HG02610 (cell line): Measurements from ENCODE around the gene SKI.

Experiments used
- ATAC-seq: cut with Tn5 transposase; IDR thresholded peaks from one replicate; pipeline ENCODE4 v1.9.1; 2021; ENCODE audit warnings: mild to moderate bottlenecking, moderate library complexity; ENCODE audit not compliant: unreplicated experiment

The SKI gene

GRCh38 chr1:2348346-2349325 lies 120.5 kb downstream of the SKI start:
- ATAC-seq, result no peak

DNA sequence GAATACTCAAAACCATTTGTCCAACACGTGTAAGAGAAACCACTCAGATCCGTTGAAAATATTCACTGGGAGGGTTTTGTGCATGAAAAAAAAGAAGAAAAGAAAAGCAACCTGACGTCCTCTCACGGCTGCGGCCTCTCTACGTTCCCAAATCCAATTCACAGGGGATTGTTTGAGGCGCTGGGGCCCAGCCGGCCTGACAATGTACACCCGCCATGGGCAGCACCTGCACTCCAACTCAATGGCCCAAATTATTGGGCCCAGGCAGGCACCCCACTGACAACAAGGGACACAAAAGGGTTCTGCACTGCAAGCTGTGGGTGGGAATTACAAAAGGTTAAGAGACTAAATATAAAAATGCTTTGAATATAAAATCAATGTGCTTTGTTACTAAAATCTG lies 121.7 kb downstream of the SKI start:
- ATAC-seq, result no peak

DNA sequence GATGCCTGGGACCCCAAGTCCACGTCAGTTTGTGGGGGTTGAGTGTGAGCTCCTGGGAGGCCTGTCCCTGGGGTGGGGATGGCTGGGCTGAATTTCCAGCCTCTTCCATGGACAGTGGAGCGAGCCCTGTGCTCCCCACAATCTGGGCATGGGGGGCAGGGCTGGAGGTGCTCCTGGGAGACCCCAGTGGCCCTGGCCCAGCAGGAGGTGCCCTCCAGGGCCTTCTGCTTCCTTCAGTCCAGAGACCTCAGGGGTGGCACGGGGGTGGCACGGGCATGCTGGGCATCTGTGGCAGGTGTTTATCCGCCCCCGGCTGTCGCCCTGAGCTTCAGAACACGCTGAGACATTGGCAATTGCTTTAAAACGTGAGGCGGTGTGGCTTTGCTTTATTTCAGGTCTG lies 122.4 kb downstream of the SKI start:
- ATAC-seq, result no peak

- no peak for ATAC-seq
Observed at GRCh38 chr1:2350911-2351655, 123.0 kb downstream of the SKI start.

- no peak for ATAC-seq
Observed at GRCh38 chr1:2351723-2352122, 123.6 kb downstream of the SKI start.

DNA sequence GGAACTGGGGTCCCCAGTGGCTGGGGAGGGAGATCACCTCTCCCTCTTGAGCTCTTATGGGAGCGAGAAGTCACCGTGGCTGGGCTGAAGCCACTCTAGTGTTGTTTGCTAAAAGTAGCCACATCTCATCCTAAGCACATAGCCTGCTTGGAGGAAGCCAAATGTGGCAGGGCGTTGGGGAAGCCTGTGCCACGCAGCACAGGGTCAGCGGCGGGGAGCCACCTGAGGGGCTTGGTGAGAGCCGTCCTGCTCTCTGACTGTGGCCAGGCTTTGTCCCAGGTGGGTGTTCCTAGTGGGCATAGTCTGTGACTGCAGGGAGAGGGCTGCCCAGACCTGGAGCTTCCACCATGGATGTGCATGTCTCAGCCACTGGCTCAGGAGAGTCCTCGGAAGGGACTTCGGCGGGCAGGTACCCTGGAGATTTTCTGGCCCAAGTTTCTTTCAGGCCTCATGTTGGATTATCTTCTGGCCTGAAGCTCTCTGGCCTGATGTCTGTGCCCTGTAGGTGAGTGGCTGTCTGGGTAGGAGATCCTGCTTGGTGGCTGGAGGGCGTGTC lies 124.3 kb downstream of the SKI start:
- no peak for ATAC-seq

- no peak for ATAC-seq
Observed at GRCh38 chr1:2352897-2353550, 124.9 kb downstream of the SKI start.

DNA sequence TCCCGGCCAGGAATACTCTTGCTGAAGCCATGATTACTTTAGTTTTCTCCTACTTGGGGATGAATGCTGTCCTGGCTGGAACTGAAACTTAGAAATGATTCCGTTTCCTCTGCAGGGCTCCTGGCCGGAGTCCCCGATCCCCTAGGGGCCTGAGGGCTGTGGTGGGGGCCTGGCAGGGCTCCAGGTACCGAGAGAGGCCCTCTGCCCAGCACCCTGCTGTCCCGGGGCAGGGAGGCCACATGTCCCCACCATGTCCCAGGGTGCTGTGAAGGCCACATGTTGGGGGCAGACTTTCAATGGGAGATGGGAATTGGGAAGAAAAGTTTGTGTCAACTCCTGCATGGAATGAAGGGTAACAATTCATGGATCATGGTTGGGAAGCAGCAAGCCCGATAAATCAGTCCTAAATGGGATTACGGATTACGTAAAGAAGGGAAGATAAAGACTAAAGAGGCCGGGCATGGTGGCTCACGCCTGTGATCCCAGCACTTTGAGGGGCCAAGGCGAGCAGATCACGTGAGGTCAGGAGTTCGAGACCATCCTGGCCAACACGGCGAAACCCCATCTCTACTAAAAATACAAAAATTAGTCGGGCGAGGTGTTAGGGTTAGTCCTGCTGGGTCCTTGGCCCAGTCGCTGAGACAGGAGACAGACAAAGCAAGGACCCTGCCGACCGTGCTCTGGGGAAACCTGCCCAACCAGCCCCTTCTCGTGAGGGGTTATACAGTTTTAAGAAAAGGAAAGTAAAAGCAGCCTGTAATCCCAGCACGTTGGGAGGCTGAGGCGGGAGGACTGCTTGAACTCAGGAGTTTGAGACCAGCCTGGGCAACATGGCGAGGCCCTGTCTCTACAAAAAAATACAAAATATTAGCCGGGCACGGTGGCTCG lies 125.7 kb downstream of the SKI start:
- no peak for ATAC-seq

DNA sequence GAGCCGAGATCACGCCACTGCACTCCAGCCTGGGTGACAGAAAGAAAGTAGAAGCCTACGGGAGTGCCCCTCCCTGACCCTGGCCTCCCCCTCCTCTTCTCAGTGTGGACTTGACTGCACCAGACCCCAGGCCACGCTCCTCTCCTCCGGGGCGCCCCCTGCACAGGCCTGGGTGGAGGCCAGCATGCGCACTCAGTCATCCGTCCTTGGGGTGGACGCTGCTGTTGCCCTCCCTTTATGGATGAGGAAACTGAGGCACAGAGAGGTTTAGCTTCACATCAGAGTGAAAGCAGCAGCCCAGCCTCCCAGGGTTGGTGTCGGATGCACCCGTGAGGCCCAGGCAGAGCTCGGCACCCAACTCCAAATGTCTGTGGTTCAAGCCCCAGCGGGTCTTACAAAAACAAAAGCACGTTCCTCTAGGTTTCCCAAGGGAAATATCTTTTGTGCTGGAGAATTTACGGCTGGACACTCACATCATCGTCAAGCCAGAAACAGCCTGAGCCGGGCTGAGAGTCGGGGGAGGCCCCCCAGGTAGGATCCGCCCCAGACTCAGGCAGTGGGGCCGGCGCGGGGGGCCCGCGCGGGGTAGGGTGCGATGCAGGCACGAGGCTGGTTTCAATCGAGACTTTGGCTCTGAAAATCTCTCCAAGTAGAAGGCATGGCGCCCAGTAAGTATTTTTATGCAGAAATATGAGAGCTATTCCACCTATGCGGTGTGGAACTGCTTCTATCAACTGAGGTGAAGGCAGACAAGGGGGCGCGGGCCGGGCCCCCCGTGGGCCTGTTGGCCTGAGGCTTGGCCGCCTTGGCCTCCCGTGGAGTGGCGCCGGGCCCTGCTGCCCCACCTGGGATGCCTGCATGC lies 126.6 kb downstream of the SKI start:
- ATAC-seq, result no peak

GRCh38 chr1:2355373-2356261 lies 127.5 kb downstream of the SKI start:
- ATAC-seq, result no peak

- no peak for ATAC-seq
Observed at GRCh38 chr1:2356401-2356800, 128.3 kb downstream of the SKI start.

DNA sequence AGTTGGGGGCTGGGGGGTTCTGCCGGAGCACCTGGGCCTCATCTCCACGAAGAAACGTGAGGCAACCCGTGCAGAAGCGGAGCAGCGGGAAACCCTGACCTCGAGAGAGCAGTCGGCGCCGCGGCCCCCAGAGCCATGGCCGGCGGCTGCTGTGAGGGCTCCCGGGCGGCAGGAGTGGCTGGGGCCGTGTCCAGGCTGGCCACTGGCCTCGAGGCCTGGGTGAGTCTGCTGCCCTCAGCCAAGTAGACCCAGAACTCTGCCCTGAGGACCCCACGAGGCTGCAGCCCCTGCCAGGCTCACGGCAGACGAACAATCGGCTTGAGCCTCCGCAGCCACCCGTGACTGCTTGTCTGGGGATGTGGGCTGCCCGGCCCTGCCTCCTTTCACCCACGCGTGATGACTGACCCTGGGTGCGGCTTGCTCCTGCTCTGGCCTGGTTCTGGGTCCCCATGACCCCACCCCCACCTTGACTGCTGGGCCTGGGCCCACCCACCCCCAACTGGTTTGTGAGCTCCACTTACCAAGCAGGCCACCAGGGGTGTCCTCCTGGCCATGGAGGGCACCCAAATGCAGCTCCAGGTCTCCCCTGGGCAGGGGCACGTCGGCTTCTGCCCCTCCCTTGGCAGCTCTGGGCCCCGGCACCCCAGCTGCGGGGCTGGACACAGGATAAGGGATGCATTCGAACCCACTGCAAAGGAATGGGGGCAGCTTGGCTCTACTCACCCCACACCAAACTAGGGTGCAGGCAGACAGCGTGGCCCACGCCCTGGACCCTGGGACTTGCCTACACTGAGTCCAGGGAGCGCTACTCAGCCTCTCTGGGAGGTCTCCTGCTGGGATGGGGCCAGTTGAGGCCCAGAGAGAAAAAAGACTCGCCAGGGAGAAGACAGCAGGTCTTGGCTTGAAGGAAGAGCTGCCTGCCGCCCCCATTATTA lies 129.1 kb downstream of the SKI start:
- ATAC-seq, result no peak

DNA sequence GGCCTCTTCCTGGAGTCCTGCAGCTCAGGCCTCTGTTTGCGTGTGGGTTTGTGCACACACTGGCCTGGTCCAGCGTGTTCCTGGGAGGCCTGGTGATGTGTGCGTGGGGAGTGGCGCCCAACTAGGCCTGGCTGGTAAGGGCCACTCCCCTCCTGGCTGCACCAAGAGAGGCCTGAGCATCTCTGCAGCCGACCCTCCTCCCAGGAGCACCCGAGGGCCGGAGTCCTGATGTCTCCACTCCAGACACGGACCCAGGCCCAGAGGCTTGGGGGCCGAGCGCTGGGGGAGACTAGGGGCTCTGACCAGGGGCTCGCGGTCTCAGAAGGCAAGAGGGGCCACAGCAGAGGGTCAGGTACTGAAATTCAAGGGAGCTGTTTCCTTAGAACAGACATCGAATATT lies 130.0 kb downstream of the SKI start:
- ATAC-seq, result no peak

DNA sequence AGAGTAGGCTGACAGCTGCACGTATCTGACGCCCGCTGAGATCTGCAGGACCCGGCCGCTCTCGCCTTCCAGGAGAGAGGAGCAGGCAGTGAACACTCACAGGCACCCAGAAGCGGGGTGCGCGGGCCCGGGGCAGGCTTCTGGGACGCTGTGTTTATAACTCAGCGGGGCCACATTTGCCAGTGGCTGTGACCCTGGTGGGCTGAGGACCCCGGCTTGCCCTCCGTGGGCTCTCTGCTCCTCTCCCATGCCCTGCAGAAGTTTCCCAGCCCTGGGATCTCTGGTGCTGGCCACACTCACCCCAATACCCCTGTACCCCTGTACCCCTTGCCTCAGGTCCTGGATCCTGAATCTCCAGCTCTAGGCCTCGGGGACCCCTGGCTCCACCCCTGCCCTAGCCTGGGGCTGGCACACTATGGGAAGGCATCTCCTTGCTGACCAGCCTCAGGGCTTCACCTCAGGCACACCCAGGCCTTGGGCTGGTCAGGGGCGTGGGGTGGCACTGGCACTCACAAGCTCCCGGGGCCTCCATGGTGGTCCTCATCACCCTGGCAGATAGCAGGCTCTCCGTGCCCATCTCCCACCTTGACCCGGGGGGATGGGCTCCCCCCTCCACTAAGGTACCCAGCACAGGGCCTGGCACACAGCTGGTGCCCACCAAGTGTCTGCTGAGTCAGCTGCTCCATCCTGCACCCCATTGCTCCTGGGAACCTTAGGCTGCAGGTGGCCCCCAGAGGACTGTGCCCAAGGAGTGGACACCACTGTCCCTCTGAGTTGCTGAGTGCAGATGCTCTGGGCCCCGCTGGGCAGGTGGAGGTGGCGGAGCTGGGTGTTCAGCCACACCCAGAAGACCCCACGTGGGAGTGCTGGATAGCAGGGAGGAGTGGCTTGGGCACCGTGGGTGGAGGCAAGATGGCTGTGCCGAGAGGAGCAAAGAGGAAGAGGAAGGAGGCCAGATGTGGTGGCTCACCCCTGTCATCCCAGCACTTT lies 130.8 kb downstream of the SKI start:
- no peak for ATAC-seq
